Hepatocyte (in vitro differentiated cells): Measurements from ENCODE around the gene MYMX. TPM values are rescaled to one million over a fixed set of nuclear protein-coding genes. Genes with fewer than 3 reads are reported as not detected.

Experiments
- DNase-seq: peaks from one replicate; pipeline ENCODE4 v3.0.0-alpha.2; 2016; ENCODE audit warnings: low spot score
- H2AFZ ChIP-seq: fragments of 200-600 bp; sonication (generic); 2 replicates; pipeline ENCODE4 v1.6.0; 2016; ENCODE audit warnings: antibody characterized with exemption, mild to moderate bottlenecking
- H3K27ac ChIP-seq: fragments of 200-600 bp; sonication (generic); 2 replicates; pipeline ENCODE4 v1.5.1; 2016; ENCODE audit warnings: mild to moderate bottlenecking
- H3K27me3 ChIP-seq: fragments of 200-600 bp; sonication (generic); 2 replicates; pipeline ENCODE4 v1.6.1; 2016
- H3K36me3 ChIP-seq: fragments of 200-600 bp; sonication (generic); replicated peaks from 2 replicates; pipeline ENCODE4 v1.5.1; 2016; ENCODE audit warnings: low read depth; ENCODE audit not compliant: insufficient read depth
- H3K4me1 ChIP-seq: fragments of 200-600 bp; sonication (generic); 2 replicates; pipeline ENCODE4 v1.5.1; 2016; ENCODE audit warnings: mild to moderate bottlenecking, moderate library complexity; ENCODE audit not compliant: insufficient read depth
- H3K4me2 ChIP-seq: fragments of 200-600 bp; sonication (generic); 2 replicates; pipeline ENCODE4 v1.6.0; 2016
- H3K4me3 ChIP-seq: fragments of 200-600 bp; sonication (generic); 2 replicates; pipeline ENCODE4 v1.5.1; 2016; ENCODE audit warnings: mild to moderate bottlenecking
- H3K79me2 ChIP-seq: fragments of 200-600 bp; sonication (generic); 2 replicates; pipeline ENCODE4 v1.6.0; 2017; ENCODE audit warnings: mild to moderate bottlenecking
- H3K9me2 ChIP-seq: fragments of 200-600 bp; sonication (generic); replicated peaks from 2 replicates; pipeline ENCODE4 v1.6.0; 2017; ENCODE audit warnings: mild to moderate bottlenecking; ENCODE audit not compliant: insufficient read depth
- H3K9me3 ChIP-seq: fragments of 200-600 bp; sonication (generic); 2 replicates; pipeline ENCODE4 v1.5.1; 2016; ENCODE audit warnings: low read depth, mild to moderate bottlenecking
- H4K20me1 ChIP-seq: fragments of 200-600 bp; sonication (generic); 2 replicates; pipeline ENCODE4 v1.6.0; 2016; ENCODE audit warnings: mild to moderate bottlenecking; ENCODE audit not compliant: insufficient read depth, poor library complexity, severe bottlenecking
- CTCF ChIP-seq: fragments of 200-600 bp; sonication (generic); IDR thresholded peaks from 2 replicates; pipeline ENCODE4 v1.5.1; 2016; ENCODE audit warnings: antibody characterized with exemption, mild to moderate bottlenecking; ENCODE audit not compliant: poor library complexity
- EZH2 ChIP-seq: fragments of 200-600 bp; sonication (generic); IDR thresholded peaks from 2 replicates; pipeline ENCODE4 v1.6.1; 2016; ENCODE audit warnings: antibody characterized with exemption, mild to moderate bottlenecking, borderline replicate concordance
- EZH2phosphoT487 ChIP-seq: fragments of 200-600 bp; sonication (generic); IDR thresholded peaks from one replicate; pipeline ENCODE4 v1.6.1; 2018; ENCODE audit warnings: antibody characterized with exemption, mild to moderate bottlenecking, low read depth, moderate library complexity; ENCODE audit not compliant: unreplicated experiment, severe bottlenecking
- WGBS: methylation state at CpG from one replicate; pipeline ENCODE4 v1.1.6; 2016; ENCODE audit warnings: low lambda C conversion rate; ENCODE audit errors: missing lambda C conversion rate; 5-methylcytosine and 5-hydroxymethylcytosine counted together
- polyA plus RNA-seq: library from polyadenylated mRNA; unstranded; fragments of >200 nt; fragmentation: Nextera tagmentation; extraction: Ambion mirVana; gene quantifications from 2 replicates; pipeline ENCODE4 v1.2.1, GENCODE V29; 2016
- total RNA-seq: library from RNA; depleted of rRNA; stranded (reverse); fragments of >200 nt; gene quantifications from 2 replicates; pipeline ENCODE4 v1.2.3, GENCODE V29; 2014

Gene MYMX
- total and polyA plus RNA-seq, 2 experiments from 2014 or later: not detected

GRCh38 chr6:44232676-44233566 is 16.2 kb downstream of the MYMX start:
- Histone ChIP-seq H3K9me3 (no peaks in the 10 kb centered on the region), H3K4me1 (peaks cover 24% of the 10 kb centered on the region), H3K36me3 (no peaks in the 10 kb centered on the region), H3K4me3 (no peak overlapping the region), H3K27me3 (no peaks in the 10 kb centered on the region), H3K9me2 (no peaks in the 10 kb centered on the region), H4K20me1 (no peaks in the 10 kb centered on the region), H3K79me2 (no peaks in the 10 kb centered on the region), H2AFZ (no peak overlapping the region), H3K4me2 (no peak overlapping the region), H3K27ac (no peak overlapping the region)
- WGBS: 93% methylated on average over 16 of the region's 16 CpGs
- no peak for DNase-seq
- TF ChIP-seq EZH2phosphoT487 (no peak), EZH2 (no peak)

GRCh38 chr6:44233567-44234100 is 16.9 kb downstream of the MYMX start:
- H3K9me3 ChIP-seq: no peaks in the 10 kb centered on the region
- no peaks in the 10 kb centered on the region for H4K20me1 ChIP-seq
- TF ChIP-seq EZH2: no peak
- TF ChIP-seq EZH2phosphoT487: no peak
- no peak for TF ChIP-seq CTCF
- H3K4me2 ChIP-seq: no peak overlapping the region
- WGBS: 91% methylated on average over 14 of the region's 14 CpGs
- H2AFZ ChIP-seq: no peak overlapping the region
- no peaks in the 10 kb centered on the region for H3K36me3 ChIP-seq
- no peaks in the 10 kb centered on the region for H3K9me2 ChIP-seq
- peak overlapping the region; percentile 76 for H3K27ac ChIP-seq
- H3K4me3 ChIP-seq: no peak overlapping the region
- H3K79me2 ChIP-seq: no peaks in the 10 kb centered on the region
- no peak for DNase-seq
- H3K4me1 ChIP-seq: peaks cover 24% of the 10 kb centered on the region
- no peaks in the 10 kb centered on the region for H3K27me3 ChIP-seq

GRCh38 chr6:44234101-44235025 is 17.6 kb downstream of the MYMX start:
- Histone ChIP-seq H3K27me3 (no peaks in the 10 kb centered on the region), H3K4me2 (peak overlapping the region; percentile 12), H3K79me2 (no peaks in the 10 kb centered on the region), H3K9me3 (no peaks in the 10 kb centered on the region), H3K4me1 (peaks cover 24% of the 10 kb centered on the region), H2AFZ (no peak overlapping the region), H3K36me3 (no peaks in the 10 kb centered on the region), H3K4me3 (no peak overlapping the region), H3K27ac (peak overlapping the region; percentile 76), H4K20me1 (no peaks in the 10 kb centered on the region), H3K9me2 (no peaks in the 10 kb centered on the region)
- 50% methylated on average over 5 of the region's 5 CpGs for WGBS
- no peak for TF ChIP-seq EZH2
- TF ChIP-seq EZH2phosphoT487: no peak
- TF ChIP-seq CTCF: peak; percentile 69
- DNase-seq: peak; percentile 84
